SK-N-SH treated with all-trans-retinoic acid at 6 μM for 48 hours (cell line): ENCODE data around the gene MED13.

Experiments used
- ATAC-seq: fragments of 200-7000 bp; cut with Tn5 transposase; 3 replicates; pipeline ENCODE4 v1.9.1; 2020; ENCODE audit warnings: mild to moderate bottlenecking, moderate library complexity
- ARNTL ChIP-seq: fragments of 450-650 bp; formaldehyde crosslinking; IDR thresholded peaks from 2 replicates; pipeline ENCODE4 v1.5.0; 2020; ENCODE audit warnings: low read depth, mild to moderate bottlenecking, moderate library complexity, borderline replicate concordance
- BACH2 ChIP-seq: fragments of 250-450 bp; sonication (Bioruptor Pico); IDR thresholded peaks from 2 replicates; pipeline ENCODE4 v1.9.0; 2021; ENCODE audit warnings: mild to moderate bottlenecking, borderline replicate concordance
- CREB5 ChIP-seq: fragments of 250-450 bp; sonication (Bioruptor Pico); IDR thresholded peaks from 2 replicates; pipeline ENCODE4 v1.5.1; 2020; ENCODE audit warnings: low read depth, mild to moderate bottlenecking, moderate library complexity
- CSDC2 ChIP-seq: fragments of 250-450 bp; sonication (Bioruptor Pico); IDR thresholded peaks from 2 replicates; pipeline ENCODE4 v1.5.0; 2020; ENCODE audit warnings: mild to moderate bottlenecking, moderate library complexity
- CSRNP3 ChIP-seq: fragments of 250-450 bp; sonication (Bioruptor Pico); IDR thresholded peaks from 2 replicates; pipeline ENCODE4 v1.5.1; 2021; ENCODE audit warnings: mild to moderate bottlenecking, moderate library complexity
- ESRRG ChIP-seq: fragments of 250-450 bp; sonication (Bioruptor Pico); IDR thresholded peaks from 2 replicates; pipeline ENCODE4 v1.6.1; 2021; ENCODE audit warnings: mild to moderate bottlenecking
- GLIS3 ChIP-seq: fragments of 250-450 bp; sonication (Bioruptor Pico); IDR thresholded peaks from 2 replicates; pipeline ENCODE4 v1.5.0; 2020; ENCODE audit warnings: mild to moderate bottlenecking, moderate library complexity
- ISL1 ChIP-seq: fragments of 250-450 bp; sonication (Bioruptor Pico); IDR thresholded peaks from 2 replicates; pipeline ENCODE4 v2.1.2; 2022; ENCODE audit warnings: mild to moderate bottlenecking, moderate library complexity
- OSR1 ChIP-seq: fragments of 250-450 bp; sonication (Bioruptor Pico); IDR thresholded peaks from 2 replicates; pipeline ENCODE4 v1.8.0; 2022; ENCODE audit warnings: moderate library complexity, mild to moderate bottlenecking, inconsistent platforms
- PATZ1 ChIP-seq: fragments of 250-450 bp; sonication (Bioruptor Pico); IDR thresholded peaks from 2 replicates; pipeline ENCODE4 v1.8.0; 2020; ENCODE audit warnings: mild to moderate bottlenecking, moderate library complexity, borderline replicate concordance
- POU6F1 ChIP-seq: fragments of 250-450 bp; sonication (Bioruptor Pico); IDR thresholded peaks from 2 replicates; pipeline ENCODE4 v1.8.0; 2021; ENCODE audit warnings: low read depth, mild to moderate bottlenecking, moderate library complexity, borderline replicate concordance
- PPARA ChIP-seq: fragments of 250-450 bp; sonication (Bioruptor Pico); IDR thresholded peaks from 2 replicates; pipeline ENCODE4 v1.5.0; 2020; ENCODE audit warnings: mild to moderate bottlenecking, borderline replicate concordance
- RARB ChIP-seq: fragments of 250-450 bp; sonication (Bioruptor Pico); IDR thresholded peaks from 2 replicates; pipeline ENCODE4 v1.8.0; 2021; ENCODE audit warnings: mild to moderate bottlenecking, moderate library complexity
- SNAI2 ChIP-seq: fragments of 250-450 bp; sonication (Bioruptor Pico); IDR thresholded peaks from 2 replicates; pipeline ENCODE4 v1.5.0; 2020; ENCODE audit warnings: mild to moderate bottlenecking, moderate library complexity
- TOX ChIP-seq: fragments of 250-450 bp; sonication (Bioruptor Pico); IDR thresholded peaks from 2 replicates; pipeline ENCODE4 v1.8.0; 2021; ENCODE audit warnings: mild to moderate bottlenecking, moderate library complexity, borderline replicate concordance
- TSHZ2 ChIP-seq: fragments of 250-450 bp; sonication (Bioruptor Pico); IDR thresholded peaks from 2 replicates; pipeline ENCODE4 v1.5.0; 2020; ENCODE audit warnings: mild to moderate bottlenecking, moderate library complexity
- ZC3H10 ChIP-seq: fragments of 250-450 bp; sonication (Bioruptor Pico); IDR thresholded peaks from 2 replicates; pipeline ENCODE4 v1.5.1; 2021; ENCODE audit warnings: mild to moderate bottlenecking, moderate library complexity
- ZFP3 ChIP-seq: fragments of 250-450 bp; sonication (Bioruptor Pico); IDR thresholded peaks from 2 replicates; pipeline ENCODE4 v1.5.0; 2020; ENCODE audit warnings: mild to moderate bottlenecking, moderate library complexity
- ZFP30 ChIP-seq: fragments of 450-650 bp; formaldehyde crosslinking; IDR thresholded peaks from 2 replicates; pipeline ENCODE4 v1.5.0; 2022; ENCODE audit warnings: mild to moderate bottlenecking, moderate library complexity
- ZNF565 ChIP-seq: fragments of 450-650 bp; formaldehyde crosslinking; conservative IDR thresholded peaks from 2 replicates; pipeline ENCODE4 v1.5.0; 2020; ENCODE audit warnings: low read depth, mild to moderate bottlenecking, moderate library complexity
- ZNF70 ChIP-seq: fragments of 450-650 bp; formaldehyde crosslinking; IDR thresholded peaks from 2 replicates; pipeline ENCODE4 v1.5.0; 2020; ENCODE audit warnings: mild to moderate bottlenecking, moderate library complexity
- ZNF8 ChIP-seq: fragments of 450-650 bp; formaldehyde crosslinking; IDR thresholded peaks from 2 replicates; pipeline ENCODE4 v1.5.0; 2020; ENCODE audit warnings: mild to moderate bottlenecking, moderate library complexity

MED13 gene

GRCh38 chr17:62105861-62106260 lies 40.8 kb upstream of the MED13 start:
- ATAC-seq, result no peak
- TF ChIP-seq BACH2 (CRISPR knock-in tag), result no peak

GRCh38 chr17:62105357-62105756 lies 40.3 kb upstream of the MED13 start:
- TF ChIP-seq ZNF8 (CRISPR knock-in tag), result no peak
- TF ChIP-seq ZFP3 (CRISPR knock-in tag), result no peak
- TF ChIP-seq CSDC2, result no peak
- TF ChIP-seq PATZ1 (CRISPR knock-in tag), result no peak
- TF ChIP-seq ZC3H10 (CRISPR knock-in tag), result no peak
- no peak for TF ChIP-seq TSHZ2 (CRISPR knock-in tag)
- no peak for TF ChIP-seq ARNTL (CRISPR knock-in tag)
- no peak for TF ChIP-seq RARB (CRISPR knock-in tag)
- TF ChIP-seq BACH2 (CRISPR knock-in tag), result no peak
- no peak for TF ChIP-seq POU6F1 (CRISPR knock-in tag)
- TF ChIP-seq TOX (CRISPR knock-in tag), result no peak
- no peak for TF ChIP-seq ZNF70 (CRISPR knock-in tag)
- no peak for TF ChIP-seq ZNF565 (CRISPR knock-in tag)
- TF ChIP-seq ZFP30, result no peak
- no peak for TF ChIP-seq OSR1 (CRISPR knock-in tag)
- no peak for TF ChIP-seq ESRRG (CRISPR knock-in tag)
- TF ChIP-seq CREB5 (CRISPR knock-in tag), result no peak
- no peak for TF ChIP-seq CSRNP3 (CRISPR knock-in tag)
- no peak for TF ChIP-seq ISL1 (CRISPR knock-in tag)
- no peak for ATAC-seq

GRCh38 chr17:62101515-62101914 lies 36.4 kb upstream of the MED13 start:
- ATAC-seq, result no peak
- no peak for TF ChIP-seq SNAI2 (CRISPR knock-in tag)
- TF ChIP-seq ISL1 (CRISPR knock-in tag), result no peak
- no peak for TF ChIP-seq ARNTL (CRISPR knock-in tag)
- TF ChIP-seq CSDC2, result no peak
- no peak for TF ChIP-seq BACH2 (CRISPR knock-in tag)

- ATAC-seq, result no peak
- TF ChIP-seq PPARA (CRISPR knock-in tag) (no peak), GLIS3 (no peak), ZNF70 (CRISPR knock-in tag) (no peak), TSHZ2 (CRISPR knock-in tag) (no peak)
Measured at GRCh38 chr17:62101090-62101489, 36.0 kb upstream of the MED13 start.
